Glutamatergic neuron (in vitro differentiated cells): ENCODE results near the gene MS4A18. TPM values are rescaled to one million over a fixed set of nuclear protein-coding genes. Genes with fewer than 3 reads are reported as not detected.
A peak's percentile ranks its signal among the peaks of the same experiment; 100 is the strongest.

ENCODE experiments used
- DNase-seq: peaks from one replicate; pipeline ENCODE4 v3.0.0; 2022
- H3K27ac Mint-ChIP-seq: one replicate; pipeline ENCODE4 v1.8.0; 2020; ENCODE audit warnings: mild to moderate bottlenecking, mixed read lengths, inconsistent platforms; ENCODE audit not compliant: unreplicated experiment
- H3K27me3 Mint-ChIP-seq: one replicate; pipeline ENCODE4 v1.8.0; 2020; ENCODE audit warnings: mild to moderate bottlenecking, moderate library complexity, mixed read lengths, inconsistent platforms; ENCODE audit not compliant: unreplicated experiment
- H3K36me3 Mint-ChIP-seq: one replicate; pipeline ENCODE4 v1.8.0; 2020; ENCODE audit warnings: mild to moderate bottlenecking, mixed read lengths, inconsistent platforms; ENCODE audit not compliant: unreplicated experiment
- H3K4me1 Mint-ChIP-seq: one replicate; pipeline ENCODE4 v1.8.0; 2020; ENCODE audit warnings: mild to moderate bottlenecking, low read depth, mixed read lengths, inconsistent platforms; ENCODE audit not compliant: unreplicated experiment
- H3K4me3 Mint-ChIP-seq: one replicate; pipeline ENCODE4 v1.8.0; 2020; ENCODE audit warnings: mild to moderate bottlenecking, mixed read lengths, inconsistent platforms; ENCODE audit not compliant: unreplicated experiment
- H3K9me3 Mint-ChIP-seq: one replicate; pipeline ENCODE4 v1.8.0; 2020; ENCODE audit warnings: mild to moderate bottlenecking, moderate library complexity, mixed read lengths, inconsistent platforms; ENCODE audit not compliant: unreplicated experiment
- CTCF ChIP-seq: fragments of 200-600 bp; sonication (generic); IDR thresholded peaks from one replicate; pipeline ENCODE4 v1.5.0; 2021; ENCODE audit not compliant: partially characterized antibody, unreplicated experiment
- total RNA-seq: library from RNA; stranded (reverse); fragmentation: NEBNext Ultra II Directional; extraction: Animal tissue kit (Norgen Biotek cat#: 25700); gene quantifications from one replicate; pipeline ENCODE4 v1.2.1, GENCODE V29; 2021; ENCODE audit not compliant: unreplicated experiment

MS4A18 gene
- total RNA-seq, 1 donor from 2014 or later, result not detected

GRCh38 chr11:60783911-60784310 is 59.4 kb downstream of the MS4A18 start:
- Mint-ChIP-seq H3K27ac (no peak overlapping the region), H3K9me3 (peaks cover under 1% of the 10 kb centered on the region), H3K36me3 (no peaks in the 10 kb centered on the region), H3K4me3 (no peak overlapping the region), H3K4me1 (peaks cover 6% of the 10 kb centered on the region), H3K27me3 (peaks cover under 1% of the 10 kb centered on the region)
- no peak for DNase-seq
- no peak for TF ChIP-seq CTCF

GRCh38 chr11:60785136-60785535 is 60.6 kb downstream of the MS4A18 start, which contains the start of gene MS4A10:
Gene MS4A10 (plus strand): TSS chr11:60785333. CDS start chr11:60790336, 5,003 bp downstream.
- DNase-seq, result no peak
- Mint-ChIP-seq H3K4me3 (peak within 1 kb of the TSS; percentile 13), H3K27me3 (peaks cover 6% of the 10 kb centered on the region), H3K4me1 (peaks cover 6% of the 10 kb centered on the region), H3K9me3 (peaks cover 10% of the 10 kb centered on the region), H3K27ac (no peak within 1 kb of the TSS), H3K36me3 (no peaks in the 10 kb centered on the region)
- TF ChIP-seq CTCF, result no peak

- DNase-seq, result no peak
- no peaks in the 10 kb centered on the region for H3K36me3 Mint-ChIP-seq
- H3K27ac Mint-ChIP-seq, result no peak overlapping the region
- TF ChIP-seq CTCF, result no peak
- H3K4me1 Mint-ChIP-seq, result peaks cover 6% of the 10 kb centered on the region
- H3K4me3 Mint-ChIP-seq, result peak overlapping the region; percentile 13
- peaks cover 6% of the 10 kb centered on the region for H3K27me3 Mint-ChIP-seq
- H3K9me3 Mint-ChIP-seq, result peaks cover 10% of the 10 kb centered on the region
Observed at GRCh38 chr11:60785806-60786361, 61.4 kb downstream of the MS4A18 start.

GRCh38 chr11:60786811-60787567 is 62.5 kb downstream of the MS4A18 start:
- DNase-seq, result no peak
- Mint-ChIP-seq H3K27me3 (peaks cover 6% of the 10 kb centered on the region), H3K4me1 (peaks cover 6% of the 10 kb centered on the region), H3K27ac (no peak overlapping the region), H3K4me3 (no peak overlapping the region), H3K36me3 (peaks cover under 1% of the 10 kb centered on the region), H3K9me3 (peaks cover 10% of the 10 kb centered on the region)
- no peak for TF ChIP-seq CTCF
